GM15510 (cell line): ENCODE data around the gene MLST8.

Experiments
- POLR2A ChIP-seq: IDR thresholded peaks from 3 replicates; pipeline ENCODE4 v1.6.1; 2011; ENCODE audit warnings: borderline replicate concordance; ENCODE audit not compliant: insufficient read length; ENCODE audit errors: extremely low read depth

MLST8 gene

GRCh38 chr16:2226918-2227317, 21.7 kb downstream of the MLST8 start:
- no peak for TF ChIP-seq POLR2A

DNA sequence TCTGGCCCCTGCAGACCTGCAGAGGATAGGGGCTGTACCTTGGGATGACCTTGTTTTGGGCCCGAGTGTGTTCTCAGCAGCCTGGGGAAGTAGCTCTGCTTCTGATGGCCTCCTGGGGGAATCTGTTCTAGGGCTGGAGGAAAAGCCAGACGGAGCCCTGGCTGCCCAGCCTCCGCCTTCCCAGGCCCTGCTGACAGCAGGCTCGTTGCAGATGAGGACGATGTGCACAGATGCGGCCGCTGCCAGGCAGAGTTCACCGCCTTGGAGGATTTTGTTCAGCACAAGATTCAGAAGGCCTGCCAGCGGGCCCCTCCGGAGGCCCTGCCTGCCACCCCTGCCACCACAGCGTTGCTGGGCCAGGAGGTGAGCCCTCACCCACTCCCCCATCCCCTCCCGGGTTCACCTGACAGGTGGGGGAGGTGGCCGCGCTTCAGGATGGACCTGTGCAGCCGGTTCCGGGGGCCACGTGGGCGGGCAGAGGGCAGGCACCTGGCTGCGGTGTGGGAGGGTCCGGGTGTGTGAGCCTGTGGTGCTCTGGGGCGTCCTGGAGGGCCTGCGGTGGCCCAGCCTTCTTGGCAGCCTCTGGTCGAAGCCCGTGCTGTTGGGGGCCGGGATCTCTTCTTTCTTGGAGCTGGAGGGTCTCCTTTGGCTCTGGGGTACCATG, 23.0 kb downstream of the MLST8 start:
- TF ChIP-seq POLR2A, result no peak

DNA sequence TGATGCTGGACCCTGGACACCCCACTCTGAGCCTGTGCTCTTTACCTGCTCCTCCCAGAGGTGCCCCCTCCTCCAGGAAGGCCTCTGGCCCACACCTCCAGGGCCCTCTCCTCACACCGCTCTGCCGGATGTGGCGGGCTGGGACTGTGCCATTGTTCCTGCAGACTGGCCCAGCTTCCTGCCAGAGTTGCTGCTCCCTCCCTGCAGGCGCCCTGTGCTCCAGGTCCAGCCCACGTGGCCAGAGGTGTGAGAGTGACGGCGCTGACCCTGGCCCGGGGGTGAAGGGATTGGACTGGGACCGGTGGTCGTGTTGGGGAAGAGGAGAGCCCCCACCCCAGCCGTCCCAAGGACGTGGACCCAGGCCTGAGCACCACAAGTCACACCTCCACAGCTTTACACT, 23.8 kb downstream of the MLST8 start:
- TF ChIP-seq POLR2A, result no peak

- TF ChIP-seq POLR2A, result no peak
Measured at GRCh38 chr16:2229632-2230250, 24.5 kb downstream of the MLST8 start.

DNA sequence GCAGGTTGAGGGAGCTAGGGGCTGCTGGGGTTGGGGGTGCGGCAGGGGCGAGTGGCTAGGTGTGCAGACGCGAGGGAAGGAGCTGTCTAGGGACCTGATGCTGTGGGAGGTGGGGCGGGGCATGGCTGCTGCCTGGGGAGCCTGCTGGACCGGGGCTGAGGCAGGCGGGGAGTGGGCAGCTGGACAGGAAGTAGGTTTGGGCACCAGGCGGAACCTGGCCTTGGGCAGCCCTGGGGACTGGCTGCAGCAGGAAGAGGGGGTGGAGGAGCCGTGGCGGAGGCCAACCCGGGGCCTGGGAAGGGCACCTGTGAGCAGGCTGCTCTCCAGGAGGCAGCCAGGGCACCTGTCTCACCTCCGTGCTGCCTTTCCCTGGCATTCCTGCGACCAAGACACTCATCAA, 25.1 kb downstream of the MLST8 start:
- TF ChIP-seq POLR2A, result no peak

DNA sequence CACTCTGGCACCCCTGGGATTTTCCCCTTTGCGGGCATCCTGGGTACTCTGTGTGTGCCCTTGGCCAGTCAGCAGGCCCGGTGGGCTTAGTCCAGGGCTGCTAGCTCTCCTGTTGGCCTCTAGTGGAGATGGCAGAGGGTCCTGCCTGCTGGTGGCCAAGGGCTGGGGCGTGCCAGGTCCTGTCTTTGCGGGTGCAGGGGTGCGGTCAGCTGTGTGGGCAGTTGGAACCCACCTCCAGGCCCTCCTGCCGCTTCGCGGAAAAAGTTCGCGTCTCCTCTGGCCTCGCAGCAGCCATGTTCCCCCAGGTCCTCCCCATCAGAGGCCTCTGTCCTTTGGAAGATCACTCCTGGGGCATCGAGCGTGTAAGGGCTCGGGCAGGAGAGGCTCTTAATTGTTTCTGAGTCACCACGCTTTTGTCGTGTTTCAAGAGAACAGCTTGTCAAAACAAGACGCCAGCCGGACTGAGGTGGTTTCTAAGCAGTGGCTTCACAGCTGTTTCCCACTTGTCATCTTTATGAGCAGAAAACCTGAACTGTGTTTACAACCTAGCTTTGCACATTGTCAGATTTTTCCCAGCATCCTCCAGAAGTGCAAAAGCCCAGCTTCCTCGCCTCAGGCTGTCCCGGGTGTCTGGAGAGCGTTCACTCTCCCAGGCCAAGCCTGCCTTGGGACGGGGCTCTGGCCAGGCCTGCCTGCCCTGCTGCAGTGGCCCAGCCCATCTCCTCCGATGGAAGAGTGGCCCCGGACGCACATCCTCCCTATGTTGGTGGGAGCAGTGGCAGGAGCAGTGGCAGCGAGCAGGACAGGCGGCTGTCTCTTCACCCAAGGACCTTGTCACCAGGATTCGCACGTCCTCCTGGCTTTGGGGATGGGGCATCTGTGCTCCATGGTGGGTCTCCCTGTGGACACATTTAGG, 26.0 kb downstream of the MLST8 start:
- no peak for TF ChIP-seq POLR2A

- TF ChIP-seq POLR2A, result no peak
Measured at GRCh38 chr16:2232094-2232990, 27.1 kb downstream of the MLST8 start.

DNA sequence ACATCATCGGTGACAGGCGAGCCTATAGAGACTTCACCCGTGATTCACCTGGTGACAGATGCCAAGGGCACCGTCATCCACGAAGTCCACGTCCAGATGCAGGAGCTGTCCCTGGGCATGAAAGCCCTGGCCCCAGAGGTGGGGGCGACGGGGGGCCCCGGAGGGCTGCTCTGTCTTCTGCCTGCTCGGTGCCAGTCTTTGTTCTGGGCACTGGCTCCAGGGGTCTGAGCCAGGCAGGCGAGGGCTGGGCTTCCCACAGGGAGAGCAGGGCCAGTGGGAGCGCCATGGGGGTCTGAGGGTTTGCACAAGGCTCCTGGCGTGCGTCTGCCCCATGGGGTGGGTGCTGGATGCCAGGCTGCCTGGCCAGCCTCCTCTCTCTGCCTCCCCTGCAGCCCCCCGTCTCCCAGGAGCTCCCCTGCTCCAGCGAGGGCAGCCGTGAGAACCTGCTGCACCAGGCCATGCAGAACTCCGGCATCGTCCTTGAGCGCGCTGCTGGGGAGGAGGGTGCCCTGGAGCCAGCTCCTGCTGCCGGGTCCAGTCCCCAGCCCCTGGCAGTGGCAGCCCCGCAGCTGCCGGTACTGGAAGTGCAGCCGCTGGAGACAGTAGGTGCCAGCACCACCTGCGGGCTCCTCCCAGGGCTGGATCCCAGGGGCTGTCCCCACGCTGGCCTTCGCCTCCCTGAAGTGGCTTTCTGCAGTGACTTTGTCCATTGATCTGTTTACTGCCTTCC, 28.0 kb downstream of the MLST8 start:
- no peak for TF ChIP-seq POLR2A

DNA sequence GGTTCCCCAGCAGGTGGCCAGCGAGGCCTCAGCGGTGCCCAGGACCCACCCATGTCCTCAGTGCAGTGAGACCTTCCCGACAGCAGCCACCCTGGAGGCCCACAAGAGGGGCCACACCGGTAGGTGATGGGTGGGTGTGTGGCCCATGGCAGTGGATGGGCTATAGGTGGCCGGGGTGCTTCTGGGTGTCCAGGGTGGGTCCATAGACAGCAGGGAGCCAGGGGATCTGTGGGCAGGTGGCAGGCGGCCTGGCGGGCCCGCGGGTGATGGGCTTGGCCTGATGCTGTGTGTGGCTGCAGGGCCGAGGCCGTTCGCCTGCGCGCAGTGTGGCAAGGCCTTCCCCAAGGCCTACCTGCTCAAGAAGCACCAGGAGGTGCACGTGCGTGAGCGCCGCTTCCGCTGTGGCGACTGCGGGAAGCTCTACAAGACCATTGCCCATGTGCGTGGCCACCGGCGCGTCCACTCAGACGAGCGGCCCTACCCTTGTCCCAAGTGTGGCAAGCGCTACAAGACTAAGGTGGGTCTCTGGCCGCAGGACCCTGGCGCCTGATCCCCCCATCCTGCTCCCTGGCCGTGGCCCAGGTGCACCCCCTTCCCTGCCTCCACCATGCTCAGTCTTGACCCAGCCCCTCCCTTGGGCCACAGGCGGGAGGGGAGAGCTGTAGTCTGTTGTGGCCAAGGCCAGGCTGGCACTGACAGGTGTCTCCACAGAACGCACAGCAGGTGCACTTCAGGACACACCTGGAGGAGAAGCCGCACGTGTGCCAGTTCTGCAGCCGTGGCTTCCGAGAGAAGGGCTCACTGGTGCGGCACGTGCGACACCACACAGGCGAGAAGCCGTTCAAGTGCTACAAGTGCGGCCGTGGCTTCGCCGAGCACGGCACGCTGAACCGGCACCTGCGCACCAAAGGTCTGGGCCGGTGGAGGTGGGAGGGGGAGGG, 28.9 kb downstream of the MLST8 start:
- no peak for TF ChIP-seq POLR2A

DNA sequence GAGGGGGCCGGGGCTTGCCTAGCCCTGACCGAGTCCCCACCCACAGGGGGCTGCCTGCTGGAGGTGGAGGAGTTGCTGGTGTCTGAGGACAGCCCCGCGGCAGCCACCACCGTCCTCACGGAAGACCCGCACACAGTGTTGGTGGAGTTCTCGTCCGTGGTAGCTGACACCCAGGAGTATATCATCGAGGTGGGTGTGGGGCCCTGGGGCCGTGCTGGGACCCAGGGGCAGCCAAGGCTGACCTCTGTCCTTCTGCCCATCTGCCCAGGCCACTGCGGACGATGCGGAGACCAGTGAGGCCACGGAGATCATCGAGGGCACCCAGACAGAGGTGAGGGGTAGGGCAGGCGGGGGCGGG, 29.5 kb downstream of the MLST8 start:
- TF ChIP-seq POLR2A, result no peak

DNA sequence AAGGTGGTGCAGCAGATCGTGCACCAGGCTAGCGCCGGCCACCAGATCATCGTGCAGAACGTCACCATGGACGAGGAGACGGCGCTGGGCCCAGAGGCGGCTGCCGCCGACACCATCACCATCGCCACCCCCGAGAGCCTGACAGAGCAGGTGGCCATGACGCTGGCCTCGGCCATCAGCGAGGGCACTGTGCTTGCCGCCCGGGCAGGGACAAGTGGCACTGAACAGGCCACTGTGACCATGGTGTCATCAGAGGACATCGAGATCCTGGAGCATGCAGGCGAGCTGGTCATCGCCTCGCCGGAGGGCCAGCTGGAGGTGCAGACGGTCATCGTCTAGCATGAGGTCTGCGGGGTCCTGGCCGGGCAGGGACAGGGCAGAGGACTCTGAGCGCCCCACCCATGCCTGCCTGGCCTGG, 30.0 kb downstream of the MLST8 start:
- no peak for TF ChIP-seq POLR2A

DNA sequence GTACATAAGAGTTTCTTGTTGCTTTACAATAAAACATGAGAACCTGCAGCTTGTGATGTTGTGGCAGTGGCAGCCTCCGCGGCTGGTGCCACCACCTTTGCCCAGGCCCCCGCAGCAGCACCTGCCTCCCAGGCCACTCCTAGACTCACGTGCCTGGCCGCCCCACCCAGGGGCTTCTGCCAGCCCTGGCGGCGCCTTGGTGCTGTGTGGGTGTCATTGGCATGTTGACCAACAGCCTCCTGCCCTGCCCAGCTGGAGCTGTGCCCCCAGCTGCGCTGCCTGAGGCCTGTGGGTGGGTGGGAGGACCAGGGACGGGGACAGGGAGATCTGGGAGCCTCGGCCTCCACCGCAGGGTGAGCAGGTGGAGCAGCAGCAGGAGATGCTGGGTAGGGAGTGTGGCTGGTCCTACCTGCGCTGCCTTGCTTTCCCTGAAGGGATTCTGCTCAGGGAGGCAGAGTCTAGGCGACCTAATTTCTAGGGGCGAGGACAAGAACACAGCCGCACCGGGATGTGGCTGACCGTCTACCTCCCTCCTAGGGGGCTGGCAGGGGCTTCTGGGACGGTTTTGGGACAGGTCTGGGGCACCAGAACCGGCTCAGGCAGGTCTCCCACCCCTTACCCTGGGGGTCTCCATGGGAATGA, 30.6 kb downstream of the MLST8 start:
- peak; percentile 11 for TF ChIP-seq POLR2A

DNA sequence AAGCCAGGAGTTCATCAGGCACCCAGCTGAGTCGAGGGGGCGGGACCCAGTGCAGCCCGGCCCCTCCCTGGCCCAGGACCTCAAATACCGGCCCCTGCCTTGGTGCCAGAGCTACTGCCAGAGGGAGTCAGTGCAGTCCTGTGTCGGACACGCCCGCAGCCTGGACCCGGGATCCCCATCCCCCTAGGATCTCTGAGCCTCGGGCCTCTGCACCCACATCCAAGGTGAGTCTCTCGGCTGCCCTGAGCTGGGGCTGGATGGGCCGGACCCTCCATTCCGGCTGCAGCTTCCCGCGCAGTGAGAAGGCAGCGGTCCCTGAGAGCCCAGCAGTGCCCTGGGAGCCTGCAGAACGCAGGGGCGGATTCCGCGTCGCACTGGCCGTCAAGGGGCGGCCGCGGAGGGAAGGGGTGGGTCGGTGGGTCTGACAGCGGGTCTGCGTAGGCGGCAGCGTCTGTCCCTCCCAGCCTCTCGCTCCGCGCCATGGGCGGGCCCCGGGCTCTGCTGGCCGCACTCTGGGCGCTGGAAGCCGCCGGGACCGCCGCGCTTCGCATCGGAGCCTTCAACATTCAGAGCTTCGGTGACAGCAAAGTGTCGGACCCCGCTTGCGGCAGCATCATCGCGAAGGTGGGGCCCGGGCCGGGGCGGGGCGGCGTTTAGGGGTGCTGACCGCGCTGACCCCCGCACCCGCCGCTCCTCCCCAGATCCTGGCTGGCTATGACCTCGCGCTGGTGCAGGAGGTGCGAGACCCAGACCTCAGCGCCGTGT, 31.3 kb downstream of the MLST8 start, which contains the start of gene DNASE1L2:
DNASE1L2 (plus strand) TSS at position 108 of the 765 bp plus-strand sequence; CDS start at position 481, 373 bp downstream.
- TF ChIP-seq POLR2A, result no peak
